GM12864 (cell line): Measurements from ENCODE around the gene TCEAL6.
A peak's percentile ranks its signal among the peaks of the same experiment; 100 is the strongest.
"Not testable (repeated sequence)": the region's sequence is repeated elsewhere in the genome, so short reads cannot be mapped to it uniquely, and the experiment has no call there.

Source experiments
- DNase-seq: peaks from one replicate; pipeline ENCODE4 v3.0.0-alpha.2; 2011; ENCODE audit warnings: low read depth
- H3K4me3 ChIP-seq: 2 replicates; pipeline ENCODE4 v1.5.1; 2011; ENCODE audit warnings: mild to moderate bottlenecking, low read depth, low read length, control low read depth
- CTCF ChIP-seq: IDR thresholded peaks from 2 replicates; pipeline ENCODE4 v1.5.1; 2011; ENCODE audit warnings: low read depth, mild to moderate bottlenecking, moderate library complexity, low read length, control low read depth, inconsistent platforms; ENCODE audit errors: missing control alignments

The TCEAL6 gene

GRCh38 chrX:102129473-102129872 lies 12.8 kb downstream of the TCEAL6 start:
- H3K4me3 ChIP-seq, result no peak overlapping the region
- DNase-seq, result no peak
- peak; percentile 17 for TF ChIP-seq CTCF

DNA sequence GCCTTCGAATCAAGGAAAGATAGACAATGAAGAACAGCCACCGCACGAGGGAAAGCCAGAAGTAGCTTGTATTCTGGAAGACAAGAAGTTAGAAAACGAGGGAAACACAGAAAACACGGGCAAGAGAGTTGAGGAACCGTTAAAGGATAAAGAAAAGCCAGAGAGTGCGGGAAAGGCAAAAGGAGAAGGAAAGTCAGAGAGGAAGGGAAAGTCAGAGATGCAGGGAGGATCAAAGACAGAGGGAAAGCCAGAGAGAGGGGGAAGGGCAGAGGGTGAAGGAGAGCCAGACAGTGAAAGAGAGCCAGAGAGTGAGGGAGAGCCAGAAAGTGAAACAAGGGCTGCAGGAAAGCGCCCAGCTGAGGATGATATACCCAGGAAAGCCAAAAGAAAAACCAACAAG lies 15.4 kb downstream of the TCEAL6 start:
- no peak for DNase-seq
- H3K4me3 ChIP-seq, result no peak overlapping the region
- no peak for TF ChIP-seq CTCF

- not testable (repeated sequence) for H3K4me3 ChIP-seq
These were observed 16.0 kb downstream of the TCEAL6 start for GRCh38 chrX:102126080-102126818.

DNA sequence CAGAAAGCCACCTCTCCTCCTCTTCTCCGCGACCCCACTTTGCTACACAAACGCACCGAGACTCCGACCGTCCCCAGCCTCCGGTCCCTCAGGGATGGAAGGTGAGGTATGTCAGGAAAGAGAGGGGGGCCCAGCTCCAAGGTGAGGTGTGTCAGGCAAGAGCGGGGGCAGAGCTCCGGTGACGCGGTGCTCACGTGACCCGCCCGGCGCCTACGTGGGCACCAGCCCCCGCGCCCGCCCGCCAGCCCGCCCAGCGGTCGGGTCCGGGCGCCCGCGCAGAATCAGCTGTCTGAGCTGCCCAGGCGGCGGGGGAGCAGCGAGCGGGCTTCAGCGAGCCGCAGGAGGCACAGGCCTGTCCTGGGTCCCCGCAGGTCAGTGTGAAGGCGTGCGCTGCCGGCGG lies 16.8 kb downstream of the TCEAL6 start, which contains the start of gene TCEAL2:
Gene TCEAL2, plus strand, starts transcription at position 244 of the 400 bp plus-strand sequence. CDS start 1,152 bp downstream, outside the sequence.
- H3K4me3 ChIP-seq, DNase-seq: not testable (repeated sequence)

More at GRCh38 chrX:102126080-102126818, 16.0 kb downstream of the TCEAL6 start:
- DNase-seq, result not testable (repeated sequence)

DNA sequence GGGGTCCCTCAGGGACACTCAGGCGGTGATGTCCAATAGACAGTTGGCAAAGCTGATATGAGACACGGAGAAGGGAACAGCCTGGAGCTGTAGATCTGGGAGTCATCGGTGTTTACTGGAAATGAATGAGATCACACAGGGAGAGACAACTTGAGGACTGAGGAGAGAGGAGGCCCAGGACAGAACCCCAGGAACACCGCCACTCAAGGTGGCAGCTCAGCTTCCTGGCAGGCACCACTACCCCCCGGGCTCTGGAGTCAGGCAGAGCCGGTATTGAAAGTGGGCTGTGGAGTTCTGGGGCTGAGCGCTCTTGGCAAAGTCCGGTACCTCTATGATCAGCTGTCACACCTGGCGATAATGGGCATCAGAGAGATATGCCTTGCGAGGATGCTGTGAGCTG lies 17.3 kb downstream of the TCEAL6 start:
- H3K4me3 ChIP-seq, DNase-seq: not testable (repeated sequence)

DNA sequence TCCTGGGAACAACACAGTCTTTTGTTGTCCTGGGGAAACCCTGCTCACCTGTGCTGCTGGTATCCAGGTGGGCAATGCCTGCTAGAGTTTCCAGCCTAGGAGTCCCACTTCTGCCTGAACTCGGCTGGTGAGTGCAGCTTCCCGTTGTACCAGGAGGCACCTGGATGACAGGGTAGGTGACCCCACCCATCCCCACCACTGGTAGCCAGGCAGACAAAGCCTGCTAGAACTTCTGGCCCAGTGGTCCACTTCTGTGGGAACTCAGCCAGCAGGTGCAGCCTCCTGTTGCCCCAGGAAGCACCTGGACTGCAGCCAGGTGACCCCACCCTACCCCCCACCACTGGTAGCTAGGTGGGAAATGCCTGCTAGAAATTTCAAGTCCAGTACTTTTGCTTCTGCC lies 26.5 kb downstream of the TCEAL6 start:
- TF ChIP-seq CTCF, result no peak
- no peak overlapping the region for H3K4me3 ChIP-seq
- DNase-seq, result no peak

- TF ChIP-seq CTCF, result no peak
- DNase-seq, result no peak
- H3K4me3 ChIP-seq, result no peak overlapping the region
These were observed 28.9 kb downstream of the TCEAL6 start for GRCh38 chrX:102113367-102113766.
